IgD-negative memory B cell (primary cell): ENCODE data around the gene TAF11. TPM values are rescaled to one million over a fixed set of nuclear protein-coding genes. Genes with fewer than 3 reads are reported as not detected.

Experiments used
- polyA plus RNA-seq: library from polyadenylated mRNA; unstranded; fragments of 300-500 nt; fragmentation: Illumina TruSeq; gene quantifications from one replicate; pipeline ENCODE4 v1.2.3, GENCODE V29; 2021

TAF11 gene
- polyA plus RNA-seq, 1 donor from 2014 or later: 17.3 TPM

Other genes with a start within 250 kb of the TAF11 start
- 15.4 TPM for gene ILRUN, start 191.3 kb downstream of the TAF11 start, polyA plus RNA-seq
- 267 TPM for gene SNRPC, start 130.5 kb downstream of the TAF11 start, polyA plus RNA-seq
- gene BLTP3A, start 96.0 kb downstream of the TAF11 start, polyA plus RNA-seq: 2.0 TPM
- 3.3 TPM for gene ANKS1A, start 1.2 kb upstream of the TAF11 start, polyA plus RNA-seq